GM12873 (cell line): Measurements from ENCODE around the gene BTBD2.

Source experiments
- TF ChIP-seq, protein P1 (sequence below): IDR thresholded peaks from 2 replicates; pipeline ENCODE4 v1.5.1; 2012; ENCODE audit warnings: low read depth, mild to moderate bottlenecking, moderate library complexity, low read length, control low read depth; ENCODE audit not compliant: insufficient read depth; ENCODE audit errors: missing control alignments

The BTBD2 gene

GRCh38 chr19:1969176-1970002, 46.1 kb downstream of the BTBD2 start:
- TF ChIP-seq, protein P1, sequence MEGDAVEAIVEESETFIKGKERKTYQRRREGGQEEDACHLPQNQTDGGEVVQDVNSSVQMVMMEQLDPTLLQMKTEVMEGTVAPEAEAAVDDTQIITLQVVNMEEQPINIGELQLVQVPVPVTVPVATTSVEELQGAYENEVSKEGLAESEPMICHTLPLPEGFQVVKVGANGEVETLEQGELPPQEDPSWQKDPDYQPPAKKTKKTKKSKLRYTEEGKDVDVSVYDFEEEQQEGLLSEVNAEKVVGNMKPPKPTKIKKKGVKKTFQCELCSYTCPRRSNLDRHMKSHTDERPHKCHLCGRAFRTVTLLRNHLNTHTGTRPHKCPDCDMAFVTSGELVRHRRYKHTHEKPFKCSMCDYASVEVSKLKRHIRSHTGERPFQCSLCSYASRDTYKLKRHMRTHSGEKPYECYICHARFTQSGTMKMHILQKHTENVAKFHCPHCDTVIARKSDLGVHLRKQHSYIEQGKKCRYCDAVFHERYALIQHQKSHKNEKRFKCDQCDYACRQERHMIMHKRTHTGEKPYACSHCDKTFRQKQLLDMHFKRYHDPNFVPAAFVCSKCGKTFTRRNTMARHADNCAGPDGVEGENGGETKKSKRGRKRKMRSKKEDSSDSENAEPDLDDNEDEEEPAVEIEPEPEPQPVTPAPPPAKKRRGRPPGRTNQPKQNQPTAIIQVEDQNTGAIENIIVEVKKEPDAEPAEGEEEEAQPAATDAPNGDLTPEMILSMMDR, result no peak

- TF ChIP-seq, protein P1, result no peak
Observed at GRCh38 chr19:1968279-1969175, 47.0 kb downstream of the BTBD2 start.

DNA sequence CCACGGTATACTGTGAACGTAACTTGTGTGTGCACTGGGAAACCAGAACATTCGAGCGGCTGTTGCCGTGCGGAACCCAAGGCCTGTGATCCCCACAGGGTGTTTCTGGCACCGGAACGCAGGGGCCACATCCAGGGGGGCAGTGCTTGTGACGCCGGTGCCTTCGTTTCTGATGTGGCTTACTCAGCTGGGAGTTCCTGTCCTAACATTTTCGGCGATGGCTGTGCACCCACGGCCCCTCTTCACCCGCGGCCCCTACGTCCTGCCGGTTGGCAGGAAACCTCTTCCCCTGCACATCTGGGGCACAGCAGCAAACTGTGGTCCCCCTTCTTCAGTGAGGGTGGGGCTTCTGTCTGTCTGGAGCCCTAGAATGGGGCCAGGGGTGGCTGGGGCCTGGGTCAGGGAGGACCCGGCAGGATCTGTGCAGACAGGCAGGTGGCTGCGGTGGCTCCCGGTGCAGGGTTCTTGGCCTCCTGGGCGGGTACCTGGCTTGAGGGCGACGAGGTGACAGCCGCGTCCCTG, 48.4 kb downstream of the BTBD2 start:
- TF ChIP-seq, protein P1, result no peak

DNA sequence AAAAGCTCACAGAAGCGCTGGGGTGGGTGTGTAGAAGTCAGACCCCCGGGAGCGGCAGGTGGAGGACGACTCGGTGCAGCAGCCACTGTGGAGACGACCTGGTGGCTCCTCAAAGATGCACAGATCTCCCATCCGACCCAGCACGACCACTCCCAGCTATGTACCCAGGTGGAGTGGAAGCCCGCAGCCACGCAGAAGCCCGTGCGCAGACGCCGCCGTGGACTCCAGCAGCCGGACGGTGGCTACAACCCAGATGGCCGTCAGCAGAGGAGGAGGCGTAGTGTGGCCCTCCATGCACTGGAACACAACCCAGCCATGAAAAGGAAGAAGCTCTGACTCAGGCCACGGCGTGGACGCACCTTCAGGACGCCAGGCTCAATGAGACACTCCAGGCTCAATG, 52.8 kb downstream of the BTBD2 start:
- TF ChIP-seq, protein P1, result no peak

- TF ChIP-seq, protein P1, result no peak
Observed at GRCh38 chr19:1961000-1961883, 54.3 kb downstream of the BTBD2 start.

- TF ChIP-seq, protein P1, result no peak
Observed at GRCh38 chr19:1959928-1960589, 55.5 kb downstream of the BTBD2 start.
